Natural killer cell (primary cell): Measurements from ENCODE around the gene ATP12A. TPM values are rescaled to one million over a fixed set of nuclear protein-coding genes. Genes with fewer than 3 reads are reported as not detected.

Experiments used
- ATAC-seq, 3 donors: fragments of 150-1000 bp in 2 of 3; fragments of 200-7000 bp in 1 of 3; cut with Tn5 transposase; 1 replicate in 1 of 3; 2 replicates in 2 of 3; pipeline ENCODE4 v1.10.0; 2021; ENCODE audit warnings: mild to moderate bottlenecking in 2 of 3, moderate library complexity in 2 of 3
- DNase-seq, 2 donors: peaks; one replicate each; pipeline versions ENCODE4 v3.0.0 to v3.0.0-alpha.2; 2013 to 2021; ENCODE audit warnings: mixed read lengths in 1 of 2
- H3K27ac ChIP-seq: one replicate; pipeline ENCODE4 v1.5.1; 2013; ENCODE audit warnings: mild to moderate bottlenecking, low read length
- H3K27me3 ChIP-seq: one replicate; pipeline ENCODE4 v1.6.1; 2013; ENCODE audit warnings: low read length; ENCODE audit not compliant: control insufficient read depth, insufficient read depth
- H3K36me3 ChIP-seq: one replicate; pipeline ENCODE4 v1.6.1; 2013; ENCODE audit warnings: low read length; ENCODE audit not compliant: control insufficient read depth, insufficient read depth
- H3K4me1 ChIP-seq: one replicate; pipeline ENCODE4 v1.6.1; 2013; ENCODE audit warnings: low read length; ENCODE audit not compliant: control insufficient read depth, insufficient read depth
- H3K4me3 ChIP-seq: one replicate; pipeline ENCODE4 v1.5.1; 2013; ENCODE audit warnings: low read length
- H3K9me3 ChIP-seq: one replicate; pipeline ENCODE4 v1.6.1; 2013; ENCODE audit warnings: low read length; ENCODE audit not compliant: control insufficient read depth, insufficient read depth
- H3K27ac Mint-ChIP-seq, 2 donors: one replicate each; pipeline ENCODE4 v1.8.0; 2022; ENCODE audit warnings: mild to moderate bottlenecking in 2 of 2, mixed read lengths in 2 of 2, moderate library complexity in 1 of 2
- H3K27me3 Mint-ChIP-seq, 2 donors: one replicate each; pipeline ENCODE4 v1.8.0; 2022; ENCODE audit warnings: low read depth in 2 of 2, mixed read lengths in 2 of 2
- H3K36me3 Mint-ChIP-seq: one replicate; pipeline ENCODE4 v1.8.0; 2022; ENCODE audit warnings: mixed read lengths
- H3K4me1 Mint-ChIP-seq, 2 donors: one replicate each; pipeline ENCODE4 v1.8.0; 2022; ENCODE audit warnings: mixed read lengths in 2 of 2
- H3K4me3 Mint-ChIP-seq: one replicate; pipeline ENCODE4 v1.8.0; 2022; ENCODE audit warnings: mild to moderate bottlenecking, moderate library complexity, mixed read lengths
- H3K9me3 Mint-ChIP-seq, 2 donors: one replicate each; pipeline ENCODE4 v1.8.0; 2022; ENCODE audit warnings: mixed read lengths in 2 of 2
- WGBS: methylation state at CpG from one replicate; pipeline ENCODE4 v1.1.7; 2013; ENCODE audit warnings: missing lambda C conversion rate; ENCODE audit not compliant: insufficient coverage; 5-methylcytosine and 5-hydroxymethylcytosine counted together
- intact Hi-C: fragments of 100-400 bp; cut with micrococcal nuclease; formaldehyde crosslinking; loops from one replicate; pipeline ENCODE4 v1.14.2; 2022
- total RNA-seq, 4 donors: library from RNA; stranded (reverse); fragments of 120-200 nt in 1 of 4; gene quantifications; one replicate each; pipeline versions ENCODE4 v1.2.3 to v1.2.4, GENCODE V29; 2013 to 2022
- TF ChIP-seq, protein P1 (sequence below): fragments of 200-600 bp; IDR thresholded peaks from one replicate; pipeline ENCODE4 v1.8.0; 2022; ENCODE audit warnings: antibody characterized with exemption

The ATP12A gene
- total RNA-seq, 3 donors from 2014 or later (not counting 1 experiment from before 2014, with no cell fraction given) = not detected

DNA sequence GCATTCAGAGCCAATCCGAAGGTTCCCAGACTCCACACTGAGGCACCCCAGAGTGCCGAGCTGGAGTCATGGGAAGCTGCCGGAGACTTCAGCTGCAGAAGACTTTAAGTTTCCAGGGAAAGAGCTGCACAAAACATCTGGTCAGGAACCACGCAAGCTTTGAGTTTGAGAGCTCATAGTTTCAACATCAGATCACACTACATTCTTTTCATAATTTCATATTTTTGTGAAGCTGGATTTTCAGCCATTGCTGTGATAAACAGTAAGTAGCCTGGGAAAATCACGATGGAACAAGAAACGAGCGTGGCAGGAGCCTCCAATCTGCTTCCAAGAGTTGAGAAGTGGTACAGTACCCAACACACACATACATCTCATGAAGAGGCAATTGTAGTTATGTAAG lies 25.5 kb upstream of the ATP12A start:
- no peak overlapping the region for H3K4me3 Mint-ChIP-seq

DNA sequence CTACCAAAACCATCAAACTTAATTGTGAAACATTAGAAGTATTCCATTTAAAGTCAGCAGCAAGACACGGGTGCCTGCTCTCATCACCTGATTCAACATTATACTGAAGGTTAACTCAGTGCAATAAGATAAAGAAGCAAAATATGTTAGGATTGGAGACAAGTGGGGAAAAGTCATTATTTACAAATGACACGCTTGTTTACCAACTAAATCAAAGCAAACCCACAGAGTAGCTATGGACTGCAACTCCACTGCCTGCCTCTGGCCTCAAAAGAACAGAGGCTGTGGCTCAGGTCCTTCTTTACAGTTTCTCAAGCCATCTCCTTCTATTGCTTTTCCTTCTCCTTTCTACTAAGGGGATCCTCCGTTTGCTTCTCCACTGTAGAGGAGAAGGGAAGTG lies 21.0 kb upstream of the ATP12A start:
- 100% methylated on average over 1 of the region's 3 CpGs for WGBS
- TF ChIP-seq, protein P1, sequence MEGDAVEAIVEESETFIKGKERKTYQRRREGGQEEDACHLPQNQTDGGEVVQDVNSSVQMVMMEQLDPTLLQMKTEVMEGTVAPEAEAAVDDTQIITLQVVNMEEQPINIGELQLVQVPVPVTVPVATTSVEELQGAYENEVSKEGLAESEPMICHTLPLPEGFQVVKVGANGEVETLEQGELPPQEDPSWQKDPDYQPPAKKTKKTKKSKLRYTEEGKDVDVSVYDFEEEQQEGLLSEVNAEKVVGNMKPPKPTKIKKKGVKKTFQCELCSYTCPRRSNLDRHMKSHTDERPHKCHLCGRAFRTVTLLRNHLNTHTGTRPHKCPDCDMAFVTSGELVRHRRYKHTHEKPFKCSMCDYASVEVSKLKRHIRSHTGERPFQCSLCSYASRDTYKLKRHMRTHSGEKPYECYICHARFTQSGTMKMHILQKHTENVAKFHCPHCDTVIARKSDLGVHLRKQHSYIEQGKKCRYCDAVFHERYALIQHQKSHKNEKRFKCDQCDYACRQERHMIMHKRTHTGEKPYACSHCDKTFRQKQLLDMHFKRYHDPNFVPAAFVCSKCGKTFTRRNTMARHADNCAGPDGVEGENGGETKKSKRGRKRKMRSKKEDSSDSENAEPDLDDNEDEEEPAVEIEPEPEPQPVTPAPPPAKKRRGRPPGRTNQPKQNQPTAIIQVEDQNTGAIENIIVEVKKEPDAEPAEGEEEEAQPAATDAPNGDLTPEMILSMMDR = no peak
- Histone ChIP-seq H3K27ac (no peak overlapping the region), H3K4me1 (no peaks in the 10 kb centered on the region), H3K9me3 (no peaks in the 10 kb centered on the region), H3K36me3 (no peaks in the 10 kb centered on the region), H3K27me3 (peaks cover 2% of the 10 kb centered on the region), H3K4me3 (no peak overlapping the region)
- H3K27me3 Mint-ChIP-seq = peaks cover 6 to 17% of the 10 kb centered on the region in 2 donors
- no peak overlapping the region for H3K27ac Mint-ChIP-seq
- intact Hi-C loops = no loop called here
- H3K4me1 Mint-ChIP-seq = no peaks in the 10 kb centered on the region
- H3K36me3 Mint-ChIP-seq = no peaks in the 10 kb centered on the region
- ATAC-seq (no peak), DNase-seq (no peak)
- H3K9me3 Mint-ChIP-seq = no peaks in the 10 kb centered on the region
- no peak overlapping the region for H3K4me3 Mint-ChIP-seq

More for the DNA sequence above, 25.5 kb upstream of the ATP12A start:
- TF ChIP-seq, protein P1 = no peak
- Mint-ChIP-seq H3K27me3 (peaks cover 0 to 18% of the 10 kb centered on the region in 2 donors), H3K4me1 (no peaks in the 10 kb centered on the region), H3K27ac (no peak overlapping the region), H3K9me3 (no peaks in the 10 kb centered on the region), H3K36me3 (no peaks in the 10 kb centered on the region)
- DNase-seq (no peak), ATAC-seq (no peak)
- intact Hi-C loops = no loop called here
- Histone ChIP-seq H3K4me3 (no peak overlapping the region), H3K36me3 (no peaks in the 10 kb centered on the region), H3K27me3 (no peaks in the 10 kb centered on the region), H3K27ac (no peak overlapping the region), H3K9me3 (no peaks in the 10 kb centered on the region), H3K4me1 (no peaks in the 10 kb centered on the region)
- 92% methylated on average over 6 of the region's 7 CpGs for WGBS

DNA sequence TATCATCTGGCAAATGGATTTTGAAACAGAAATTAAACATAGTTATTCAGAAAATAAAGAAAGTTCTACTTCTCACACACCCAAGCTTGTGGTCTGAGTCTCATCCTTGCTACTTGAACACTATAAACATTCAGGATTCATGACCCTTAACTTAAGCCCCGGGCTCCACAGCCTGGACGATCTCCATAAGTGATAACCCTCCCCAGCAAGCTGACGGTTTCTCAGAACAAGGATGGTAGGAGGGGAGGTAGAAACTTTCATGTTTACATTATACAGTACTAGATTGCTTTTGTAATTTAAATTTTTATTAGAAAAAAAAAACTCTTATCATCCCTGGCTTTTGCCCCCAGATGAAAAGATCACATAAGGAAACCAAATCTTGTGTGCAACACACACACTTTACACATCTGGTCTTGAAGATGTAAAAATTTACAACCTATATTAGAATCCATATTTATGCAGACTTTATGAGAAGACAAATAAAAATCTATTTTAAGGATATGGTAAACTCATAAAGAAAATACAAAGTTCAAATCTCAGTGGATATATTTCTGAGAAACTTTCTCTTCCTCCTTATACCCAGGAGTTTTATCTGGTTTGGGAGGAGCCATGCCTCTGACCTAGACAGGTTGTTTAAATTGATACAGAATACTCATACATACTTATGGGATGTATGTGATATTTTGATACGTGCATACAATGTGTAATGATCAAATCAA lies 20.0 kb upstream of the ATP12A start:
- DNase-seq (no peak), ATAC-seq (no peak)
- no peak overlapping the region for H3K27ac Mint-ChIP-seq
- Histone ChIP-seq H3K9me3 (no peaks in the 10 kb centered on the region), H3K4me1 (no peaks in the 10 kb centered on the region), H3K36me3 (no peaks in the 10 kb centered on the region), H3K27me3 (peaks cover 2% of the 10 kb centered on the region), H3K27ac (no peak overlapping the region), H3K4me3 (no peak overlapping the region)
- H3K9me3 Mint-ChIP-seq = no peaks in the 10 kb centered on the region
- H3K36me3 Mint-ChIP-seq = no peaks in the 10 kb centered on the region
- TF ChIP-seq, protein P1 = no peak
- no peaks in the 10 kb centered on the region for H3K4me1 Mint-ChIP-seq
- WGBS = 80% methylated on average over 1 of the region's 4 CpGs
- intact Hi-C loops = no loop called here
- H3K4me3 Mint-ChIP-seq = no peak overlapping the region
- H3K27me3 Mint-ChIP-seq = peaks cover 6 to 13% of the 10 kb centered on the region in 2 donors

DNA sequence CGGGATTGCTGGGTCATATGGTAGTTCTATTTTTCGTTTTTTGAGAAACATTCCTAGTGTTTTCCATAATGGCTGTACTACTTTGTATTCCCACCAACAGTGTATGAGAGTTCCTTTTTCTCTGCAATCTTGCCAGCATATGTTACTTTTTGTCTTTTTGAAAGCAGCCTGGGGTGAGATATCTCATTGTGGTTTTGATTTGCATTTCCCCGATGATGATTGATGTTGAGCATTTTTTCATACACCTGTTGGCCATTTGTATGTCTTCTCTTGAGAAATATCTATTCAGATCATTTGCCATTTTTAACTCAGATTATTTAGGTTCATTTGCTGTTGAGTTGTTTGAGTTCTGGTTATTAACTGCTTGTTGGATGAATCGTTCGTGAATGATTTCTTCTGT lies 18.5 kb upstream of the ATP12A start:
- H3K27ac ChIP-seq = no peak overlapping the region
- H3K4me3 ChIP-seq = no peak overlapping the region
- no peaks in the 10 kb centered on the region for H3K4me1 ChIP-seq
- no peak overlapping the region for H3K4me3 Mint-ChIP-seq
- H3K9me3 Mint-ChIP-seq = no peaks in the 10 kb centered on the region
- H3K9me3 ChIP-seq = no peaks in the 10 kb centered on the region
- no peaks in the 10 kb centered on the region for H3K36me3 ChIP-seq
- no peak overlapping the region for H3K27ac Mint-ChIP-seq
- H3K27me3 Mint-ChIP-seq = peaks cover 6 to 13% of the 10 kb centered on the region in 2 donors
- no peaks in the 10 kb centered on the region for H3K4me1 Mint-ChIP-seq
- no peak for ATAC-seq
- no peak for DNase-seq
- TF ChIP-seq, protein P1 = no peak
- intact Hi-C loops = no loop called here
- WGBS = 79% methylated on average over 4 of the region's 5 CpGs
- H3K36me3 Mint-ChIP-seq = no peaks in the 10 kb centered on the region
- H3K27me3 ChIP-seq = peaks cover 2% of the 10 kb centered on the region
